Measurements from ENCODE around the gene PSMC3IP.

Gene PSMC3IP

GRCh38 chr17:42573095-42573494, 4.4 kb downstream of the PSMC3IP start:
- TF ChIP-seq CTCF (IDR thresholded peaks at IDR 0.05; ENCODE audit: low read depth, low read length, missing control alignments), result no peak
- no peak overlapping the region for H3K4me3 ChIP-seq (ENCODE audit: low read depth, low read length)
- no peak for DNase-seq (ENCODE audit: low read depth)

- DNase-seq (ENCODE audit: low read depth), result no peak
- H3K4me3 ChIP-seq (ENCODE audit: low read depth, low read length), result no peak overlapping the region
- no peak for TF ChIP-seq CTCF (IDR thresholded peaks at IDR 0.05; ENCODE audit: low read depth, low read length, missing control alignments)
These were observed 5.9 kb downstream of the PSMC3IP start for GRCh38 chr17:42571435-42572225.

- peak overlapping the region; percentile 14; the same call in 1 of the 2 replicates for H3K4me3 ChIP-seq (ENCODE audit: low read depth, low read length)
These were observed 9.0 kb downstream of the PSMC3IP start for GRCh38 chr17:42568341-42569111.

GRCh38 chr17:42566883-42567573, 10.5 kb downstream of the PSMC3IP start, which contains the start of gene MLX:
MLX (plus strand) TSS chr17:42567100; CDS start chr17:42567125, 25 bp downstream.
- peak within 1 kb of the TSS; percentile 88 for H3K4me3 ChIP-seq (ENCODE audit: low read depth, low read length)
- peak; percentile 74 for DNase-seq (ENCODE audit: low read depth)
- no peak for TF ChIP-seq CTCF (IDR thresholded peaks at IDR 0.05; ENCODE audit: low read depth, low read length, missing control alignments)

More at GRCh38 chr17:42568341-42569111, 9.0 kb downstream of the PSMC3IP start:
- DNase-seq (ENCODE audit: low read depth), result no peak
- no peak for TF ChIP-seq CTCF (IDR thresholded peaks at IDR 0.05; ENCODE audit: low read depth, low read length, missing control alignments)

GRCh38 chr17:42566215-42566882, 11.2 kb downstream of the PSMC3IP start:
- no peak for DNase-seq (ENCODE audit: low read depth)
- no peak for TF ChIP-seq CTCF (IDR thresholded peaks at IDR 0.05; ENCODE audit: low read depth, low read length, missing control alignments)
- peak overlapping the region; percentile 88 for H3K4me3 ChIP-seq (ENCODE audit: low read depth, low read length)

GRCh38 chr17:42565523-42566214, 11.9 kb downstream of the PSMC3IP start:
- no peak for DNase-seq (ENCODE audit: low read depth)
- no peak for TF ChIP-seq CTCF (IDR thresholded peaks at IDR 0.05; ENCODE audit: low read depth, low read length, missing control alignments)
- no peak overlapping the region for H3K4me3 ChIP-seq (ENCODE audit: low read depth, low read length)

All from GM12864 (cell line).